Measurements from ENCODE around the gene IFT22.

DNA sequence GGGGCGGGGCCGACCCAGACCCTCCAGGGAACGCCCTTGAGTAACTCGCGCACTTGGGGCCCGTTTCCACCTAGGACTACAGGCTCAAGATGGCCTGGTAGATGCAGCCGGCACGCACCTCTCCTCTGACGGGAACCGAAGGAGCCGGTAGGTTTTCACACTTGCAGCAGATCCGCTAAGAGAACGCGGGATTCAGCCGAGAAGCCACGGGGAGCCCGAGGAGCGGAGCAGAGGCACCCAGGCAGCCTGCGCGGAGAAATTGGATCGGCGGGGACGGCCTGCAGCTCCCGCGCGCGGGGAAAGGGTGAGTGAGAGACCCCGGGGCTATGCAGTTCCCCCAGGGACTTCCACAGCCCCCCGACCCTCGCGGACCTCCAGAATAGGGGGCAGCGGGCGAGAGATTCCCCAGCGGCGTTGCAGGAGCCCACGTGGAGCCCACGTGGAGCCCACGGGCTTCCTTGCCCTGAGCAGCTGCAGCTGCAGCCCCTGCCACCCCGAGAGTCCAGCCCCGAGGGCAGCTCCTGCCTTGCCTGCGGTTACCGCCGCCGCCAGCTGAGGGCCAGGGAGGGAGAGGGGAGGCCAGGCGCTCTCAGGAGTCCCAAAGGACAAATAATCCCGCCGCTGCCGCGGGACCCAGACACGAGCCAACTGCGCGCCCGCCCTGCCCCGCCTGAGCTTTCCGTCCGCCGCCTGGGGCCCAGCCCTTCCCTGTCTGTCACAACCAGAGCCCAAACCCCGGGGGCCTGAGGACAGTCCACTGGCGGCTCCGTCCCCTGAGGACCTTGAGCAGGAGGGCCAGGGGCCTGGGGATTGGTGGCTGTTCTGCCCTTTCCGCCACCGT is 13.1 kb downstream of the IFT22 start:
- TF ChIP-seq CEBPB (IDR thresholded peaks at IDR 0.05; ENCODE audit: low read depth, low read length): no peak
- TF ChIP-seq, protein P1, sequence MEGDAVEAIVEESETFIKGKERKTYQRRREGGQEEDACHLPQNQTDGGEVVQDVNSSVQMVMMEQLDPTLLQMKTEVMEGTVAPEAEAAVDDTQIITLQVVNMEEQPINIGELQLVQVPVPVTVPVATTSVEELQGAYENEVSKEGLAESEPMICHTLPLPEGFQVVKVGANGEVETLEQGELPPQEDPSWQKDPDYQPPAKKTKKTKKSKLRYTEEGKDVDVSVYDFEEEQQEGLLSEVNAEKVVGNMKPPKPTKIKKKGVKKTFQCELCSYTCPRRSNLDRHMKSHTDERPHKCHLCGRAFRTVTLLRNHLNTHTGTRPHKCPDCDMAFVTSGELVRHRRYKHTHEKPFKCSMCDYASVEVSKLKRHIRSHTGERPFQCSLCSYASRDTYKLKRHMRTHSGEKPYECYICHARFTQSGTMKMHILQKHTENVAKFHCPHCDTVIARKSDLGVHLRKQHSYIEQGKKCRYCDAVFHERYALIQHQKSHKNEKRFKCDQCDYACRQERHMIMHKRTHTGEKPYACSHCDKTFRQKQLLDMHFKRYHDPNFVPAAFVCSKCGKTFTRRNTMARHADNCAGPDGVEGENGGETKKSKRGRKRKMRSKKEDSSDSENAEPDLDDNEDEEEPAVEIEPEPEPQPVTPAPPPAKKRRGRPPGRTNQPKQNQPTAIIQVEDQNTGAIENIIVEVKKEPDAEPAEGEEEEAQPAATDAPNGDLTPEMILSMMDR (IDR thresholded peaks at IDR 0.05; ENCODE audit: control extremely low read depth in 1 of 3, insufficient read depth in 1 of 3, low read depth in 1 of 3, low read length in 3 of 3): no peak
- peak in 1 of 2 experiments; percentile 29; a peak in 1 of 4 replicates for TF ChIP-seq SIN3A (conservative IDR thresholded peaks at IDR 0.05 in 1 of 2, IDR thresholded peaks at IDR 0.05 in 1 of 2; ENCODE audit: low read depth in 1 of 2, low read length in 2 of 2)
- no peak for TF ChIP-seq EZH2 (IDR thresholded peaks at IDR 0.05; ENCODE audit: low read depth, low read length, severe bottlenecking)
- no peak for TF ChIP-seq EP300 (IDR thresholded peaks at IDR 0.05; ENCODE audit: borderline replicate concordance in 1 of 2, low read depth in 2 of 2, low read length in 2 of 2)
- peak; percentile 86 to 90 for TF ChIP-seq POLR2A (IDR thresholded peaks at IDR 0.05; ENCODE audit: control extremely low read depth in 1 of 2, low read depth in 2 of 2, low read length in 2 of 2)
- TF ChIP-seq YY1 (IDR thresholded peaks at IDR 0.05; ENCODE audit: low read depth, low read length): peak; percentile 52; the same call in 1 of the 2 replicates
- TF ChIP-seq POLR2AphosphoS5 (IDR thresholded peaks at IDR 0.05; ENCODE audit: low read depth, low read length): peak; percentile 86
- no peak for TF ChIP-seq RBBP5 (IDR thresholded peaks at IDR 0.05; ENCODE audit: borderline replicate concordance, low read depth, low read length)

All from H1 (cell line).